MM.1S (cell line): ENCODE results near the gene CRYZL1.

Experiments used
- EZH2 ChIP-seq: fragments of 300-600 bp; sonication (generic); optimal IDR thresholded peaks from 2 replicates; pipeline ENCODE3; 2017; ENCODE audit warnings: low read depth, mild to moderate bottlenecking, antibody characterized with exemption, low read length, mixed read lengths
- EZH2phosphoT487 ChIP-seq: fragments of 300-600 bp; sonication (generic); IDR thresholded peaks from 2 replicates; pipeline ENCODE4 v1.6.1; 2018; ENCODE audit warnings: antibody characterized with exemption, low read length
- TF ChIP-seq, protein P1 (sequence below): fragments of 300-600 bp; sonication (generic); IDR thresholded peaks from 2 replicates; pipeline ENCODE4 v1.5.1; 2016; ENCODE audit warnings: antibody characterized with exemption, low read length, mixed read lengths

GRCh38 chr21:33684068-33684467 lies 42.5 kb upstream of the CRYZL1 start:
- TF ChIP-seq, protein P1, sequence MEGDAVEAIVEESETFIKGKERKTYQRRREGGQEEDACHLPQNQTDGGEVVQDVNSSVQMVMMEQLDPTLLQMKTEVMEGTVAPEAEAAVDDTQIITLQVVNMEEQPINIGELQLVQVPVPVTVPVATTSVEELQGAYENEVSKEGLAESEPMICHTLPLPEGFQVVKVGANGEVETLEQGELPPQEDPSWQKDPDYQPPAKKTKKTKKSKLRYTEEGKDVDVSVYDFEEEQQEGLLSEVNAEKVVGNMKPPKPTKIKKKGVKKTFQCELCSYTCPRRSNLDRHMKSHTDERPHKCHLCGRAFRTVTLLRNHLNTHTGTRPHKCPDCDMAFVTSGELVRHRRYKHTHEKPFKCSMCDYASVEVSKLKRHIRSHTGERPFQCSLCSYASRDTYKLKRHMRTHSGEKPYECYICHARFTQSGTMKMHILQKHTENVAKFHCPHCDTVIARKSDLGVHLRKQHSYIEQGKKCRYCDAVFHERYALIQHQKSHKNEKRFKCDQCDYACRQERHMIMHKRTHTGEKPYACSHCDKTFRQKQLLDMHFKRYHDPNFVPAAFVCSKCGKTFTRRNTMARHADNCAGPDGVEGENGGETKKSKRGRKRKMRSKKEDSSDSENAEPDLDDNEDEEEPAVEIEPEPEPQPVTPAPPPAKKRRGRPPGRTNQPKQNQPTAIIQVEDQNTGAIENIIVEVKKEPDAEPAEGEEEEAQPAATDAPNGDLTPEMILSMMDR = no peak
- TF ChIP-seq EZH2 (no peak), EZH2phosphoT487 (no peak)
